HepG2 (cell line): Measurements from ENCODE around the gene PRKN.

Experiments
- MTA3 ChIP-seq: sonication (generic); formaldehyde crosslinking; IDR thresholded peaks from 2 replicates; pipeline ENCODE4 v1.4.0; 2020; ENCODE audit warnings: missing genetic modification reagents
- RBFOX2 ChIP-seq: fragments of 200-400 bp; formaldehyde crosslinking; IDR thresholded peaks from 2 replicates; pipeline ENCODE4 v1.6.1; 2017; ENCODE audit warnings: low read depth, mild to moderate bottlenecking, low read length
- YY1 ChIP-seq: IDR thresholded peaks from 2 replicates; pipeline ENCODE4 v1.6.1; 2011; ENCODE audit warnings: low read length, low read depth, moderate library complexity, mild to moderate bottlenecking; ENCODE audit not compliant: insufficient read depth, insufficient replicate concordance
- ZSCAN20 ChIP-seq: sonication (generic); formaldehyde crosslinking; IDR thresholded peaks from 2 replicates; pipeline ENCODE4 v1.4.0; 2020; ENCODE audit warnings: missing genetic modification reagents, mild to moderate bottlenecking, borderline replicate concordance
- TF ChIP-seq, protein P1 (sequence below): sonication (generic); formaldehyde crosslinking; IDR thresholded peaks from 2 replicates; pipeline ENCODE4 v1.5.0; 2020; ENCODE audit warnings: mild to moderate bottlenecking, missing genetic modification reagents, moderate library complexity

DNA sequence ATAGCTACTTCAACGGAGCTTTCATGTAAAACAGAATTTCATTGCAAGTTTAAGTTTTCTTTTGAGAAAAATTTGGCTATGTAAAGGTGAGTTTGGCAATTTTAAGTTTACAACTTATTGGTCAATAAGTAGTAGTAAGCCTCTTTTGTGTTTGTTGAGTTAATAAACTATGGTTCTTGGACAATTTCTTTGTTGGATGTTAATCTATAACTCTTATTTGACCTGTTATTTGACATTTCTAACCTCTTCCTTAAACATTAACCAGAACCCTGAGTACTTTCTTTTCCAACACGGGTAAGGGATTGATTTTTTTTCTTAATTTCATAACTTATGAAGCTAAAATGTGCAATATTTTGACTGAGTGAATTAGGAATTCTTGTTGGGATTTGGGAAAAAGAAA lies 354.4 kb downstream of the PRKN start:
- TF ChIP-seq, protein P1, sequence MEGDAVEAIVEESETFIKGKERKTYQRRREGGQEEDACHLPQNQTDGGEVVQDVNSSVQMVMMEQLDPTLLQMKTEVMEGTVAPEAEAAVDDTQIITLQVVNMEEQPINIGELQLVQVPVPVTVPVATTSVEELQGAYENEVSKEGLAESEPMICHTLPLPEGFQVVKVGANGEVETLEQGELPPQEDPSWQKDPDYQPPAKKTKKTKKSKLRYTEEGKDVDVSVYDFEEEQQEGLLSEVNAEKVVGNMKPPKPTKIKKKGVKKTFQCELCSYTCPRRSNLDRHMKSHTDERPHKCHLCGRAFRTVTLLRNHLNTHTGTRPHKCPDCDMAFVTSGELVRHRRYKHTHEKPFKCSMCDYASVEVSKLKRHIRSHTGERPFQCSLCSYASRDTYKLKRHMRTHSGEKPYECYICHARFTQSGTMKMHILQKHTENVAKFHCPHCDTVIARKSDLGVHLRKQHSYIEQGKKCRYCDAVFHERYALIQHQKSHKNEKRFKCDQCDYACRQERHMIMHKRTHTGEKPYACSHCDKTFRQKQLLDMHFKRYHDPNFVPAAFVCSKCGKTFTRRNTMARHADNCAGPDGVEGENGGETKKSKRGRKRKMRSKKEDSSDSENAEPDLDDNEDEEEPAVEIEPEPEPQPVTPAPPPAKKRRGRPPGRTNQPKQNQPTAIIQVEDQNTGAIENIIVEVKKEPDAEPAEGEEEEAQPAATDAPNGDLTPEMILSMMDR (CRISPR knock-in tag) = no peak
- no peak for TF ChIP-seq YY1
- TF ChIP-seq MTA3 = no peak
- no peak for TF ChIP-seq RBFOX2
- TF ChIP-seq ZSCAN20 (CRISPR knock-in tag) = no peak
